Measurements from ENCODE around the gene PMEL. TPM values are rescaled to one million over a fixed set of nuclear protein-coding genes. Genes with fewer than 3 reads are reported as not detected.

Gene PMEL
- polyA plus RNA-seq, 2 donors = 0.63 to 0.75 TPM

- Histone ChIP-seq H3K4me1 (ENCODE audit: control insufficient read depth in 2 of 2, insufficient read depth in 2 of 2, low read length in 1 of 2) (peaks cover 6 to 17% of the 10 kb centered on the region in 2 donors), H3K4me3 (ENCODE audit: low read depth in 1 of 2, low read length in 2 of 2) (no peak overlapping the region), H3K27ac (ENCODE audit: low read depth in 2 of 2, low read length in 1 of 2) (peak overlapping the region; percentile 18 to 65), H3K27me3 (ENCODE audit: control insufficient read depth in 1 of 2, insufficient read depth in 2 of 2, low read length in 2 of 2) (no peaks in the 10 kb centered on the region), H3K36me3 (ENCODE audit: control insufficient read depth in 2 of 2, insufficient read depth in 2 of 2, low read length in 1 of 2) (peaks cover 18 to 26% of the 10 kb centered on the region in 2 donors), H3K9me3 (ENCODE audit: control insufficient read depth in 2 of 2, insufficient read depth in 1 of 2, low read depth in 1 of 2, low read length in 1 of 2) (no peaks in the 10 kb centered on the region)
- 67 to 72% methylated on average over 6 of the region's 6 CpGs for WGBS, 2 donors
Observed at GRCh38 chr12:55955800-55956508, 9.9 kb downstream of the PMEL start.

- H3K36me3 ChIP-seq (ENCODE audit: control insufficient read depth in 2 of 2, insufficient read depth in 2 of 2, low read length in 1 of 2) = peaks cover 18 to 26% of the 10 kb centered on the region in 2 donors
- H3K4me1 ChIP-seq (ENCODE audit: control insufficient read depth in 2 of 2, insufficient read depth in 2 of 2, low read length in 1 of 2) = peaks cover 6 to 17% of the 10 kb centered on the region in 2 donors
- 79 to 83% methylated on average over 4 of the region's 4 CpGs for WGBS, 2 donors
- no peak overlapping the region for H3K4me3 ChIP-seq (ENCODE audit: low read depth in 1 of 2, low read length in 2 of 2)
- no peaks in the 10 kb centered on the region for H3K27me3 ChIP-seq (ENCODE audit: control insufficient read depth in 1 of 2, insufficient read depth in 2 of 2, low read length in 2 of 2)
- no peaks in the 10 kb centered on the region for H3K9me3 ChIP-seq (ENCODE audit: control insufficient read depth in 2 of 2, insufficient read depth in 1 of 2, low read depth in 1 of 2, low read length in 1 of 2)
- H3K27ac ChIP-seq (ENCODE audit: low read depth in 2 of 2, low read length in 1 of 2) = peak overlapping the region; percentile 18 to 65
Observed at GRCh38 chr12:55955344-55955743, 10.5 kb downstream of the PMEL start.

GRCh38 chr12:55946553-55946952 lies 19.3 kb downstream of the PMEL start:
- WGBS, 2 donors = 72 to 81% methylated on average over 6 of the region's 6 CpGs
- H3K36me3 ChIP-seq (ENCODE audit: control insufficient read depth in 2 of 2, insufficient read depth in 2 of 2, low read length in 1 of 2) = peaks cover 0 to 21% of the 10 kb centered on the region in 2 donors

GRCh38 chr12:55942577-55943136 lies 23.2 kb downstream of the PMEL start:
- Histone ChIP-seq H3K27ac (ENCODE audit: low read depth in 2 of 2, low read length in 1 of 2) (peak overlapping the region in 1 of 2 donors; percentile 17), H3K36me3 (ENCODE audit: control insufficient read depth in 2 of 2, insufficient read depth in 2 of 2, low read length in 1 of 2) (peaks cover 0 to 31% of the 10 kb centered on the region in 2 donors), H3K9me3 (ENCODE audit: control insufficient read depth in 2 of 2, insufficient read depth in 1 of 2, low read depth in 1 of 2, low read length in 1 of 2) (no peaks in the 10 kb centered on the region), H3K4me1 (ENCODE audit: control insufficient read depth in 2 of 2, insufficient read depth in 2 of 2, low read length in 1 of 2) (peaks cover 4 to 9% of the 10 kb centered on the region in 2 donors), H3K27me3 (ENCODE audit: control insufficient read depth in 1 of 2, insufficient read depth in 2 of 2, low read length in 2 of 2) (no peaks in the 10 kb centered on the region), H3K4me3 (ENCODE audit: low read depth in 1 of 2, low read length in 2 of 2) (no peak overlapping the region)
- 93 to 100% methylated on average over 1 of the region's 1 CpG for WGBS, 2 donors

More at GRCh38 chr12:55946553-55946952, 19.3 kb downstream of the PMEL start:
- Histone ChIP-seq H3K4me3 (ENCODE audit: low read depth in 1 of 2, low read length in 2 of 2) (no peak overlapping the region), H3K27me3 (ENCODE audit: control insufficient read depth in 1 of 2, insufficient read depth in 2 of 2, low read length in 2 of 2) (no peaks in the 10 kb centered on the region), H3K27ac (ENCODE audit: low read depth in 2 of 2, low read length in 1 of 2) (no peak overlapping the region), H3K9me3 (ENCODE audit: control insufficient read depth in 2 of 2, insufficient read depth in 1 of 2, low read depth in 1 of 2, low read length in 1 of 2) (no peaks in the 10 kb centered on the region), H3K4me1 (ENCODE audit: control insufficient read depth in 2 of 2, insufficient read depth in 2 of 2, low read length in 1 of 2) (no peaks in the 10 kb centered on the region)

- Histone ChIP-seq H3K36me3 (ENCODE audit: control insufficient read depth in 2 of 2, insufficient read depth in 2 of 2, low read length in 1 of 2) (peaks cover 0 to 31% of the 10 kb centered on the region in 2 donors), H3K4me1 (ENCODE audit: control insufficient read depth in 2 of 2, insufficient read depth in 2 of 2, low read length in 1 of 2) (peaks cover 4 to 9% of the 10 kb centered on the region in 2 donors), H3K4me3 (ENCODE audit: low read depth in 1 of 2, low read length in 2 of 2) (no peak overlapping the region), H3K27me3 (ENCODE audit: control insufficient read depth in 1 of 2, insufficient read depth in 2 of 2, low read length in 2 of 2) (no peaks in the 10 kb centered on the region), H3K9me3 (ENCODE audit: control insufficient read depth in 2 of 2, insufficient read depth in 1 of 2, low read depth in 1 of 2, low read length in 1 of 2) (no peaks in the 10 kb centered on the region), H3K27ac (ENCODE audit: low read depth in 2 of 2, low read length in 1 of 2) (no peak overlapping the region)
- 75 to 79% methylated on average over 4 of the region's 4 CpGs for WGBS, 2 donors
Observed at GRCh38 chr12:55942055-55942454, 23.8 kb downstream of the PMEL start.

- Histone ChIP-seq H3K36me3 (ENCODE audit: control insufficient read depth in 2 of 2, insufficient read depth in 2 of 2, low read length in 1 of 2) (peaks cover 0 to 34% of the 10 kb centered on the region in 2 donors), H3K4me3 (ENCODE audit: low read depth in 1 of 2, low read length in 2 of 2) (no peak overlapping the region), H3K4me1 (ENCODE audit: control insufficient read depth in 2 of 2, insufficient read depth in 2 of 2, low read length in 1 of 2) (peaks cover 4 to 11% of the 10 kb centered on the region in 2 donors), H3K27me3 (ENCODE audit: control insufficient read depth in 1 of 2, insufficient read depth in 2 of 2, low read length in 2 of 2) (no peaks in the 10 kb centered on the region), H3K27ac (ENCODE audit: low read depth in 2 of 2, low read length in 1 of 2) (peak overlapping the region; percentile 77 to 91), H3K9me3 (ENCODE audit: control insufficient read depth in 2 of 2, insufficient read depth in 1 of 2, low read depth in 1 of 2, low read length in 1 of 2) (no peaks in the 10 kb centered on the region)
- WGBS, 2 donors = 15 to 16% methylated on average over 18 of the region's 18 CpGs
Observed at GRCh38 chr12:55940065-55940732, 25.6 kb downstream of the PMEL start.

GRCh38 chr12:55938826-55939501 lies 26.9 kb downstream of the PMEL start:
- 63 to 75% methylated on average over 8 of the region's 8 CpGs for WGBS, 2 donors
- H3K27ac ChIP-seq (ENCODE audit: low read depth in 2 of 2, low read length in 1 of 2) = peak overlapping the region; percentile 77 to 91
- H3K36me3 ChIP-seq (ENCODE audit: control insufficient read depth in 2 of 2, insufficient read depth in 2 of 2, low read length in 1 of 2) = peaks cover 0 to 31% of the 10 kb centered on the region in 2 donors
- no peaks in the 10 kb centered on the region for H3K27me3 ChIP-seq (ENCODE audit: control insufficient read depth in 1 of 2, insufficient read depth in 2 of 2, low read length in 2 of 2)
- no peak overlapping the region for H3K4me3 ChIP-seq (ENCODE audit: low read depth in 1 of 2, low read length in 2 of 2)
- no peaks in the 10 kb centered on the region for H3K9me3 ChIP-seq (ENCODE audit: control insufficient read depth in 2 of 2, insufficient read depth in 1 of 2, low read depth in 1 of 2, low read length in 1 of 2)
- peaks cover 4 to 14% of the 10 kb centered on the region in 2 donors for H3K4me1 ChIP-seq (ENCODE audit: control insufficient read depth in 2 of 2, insufficient read depth in 2 of 2, low read length in 1 of 2)

- Histone ChIP-seq H3K4me3 (ENCODE audit: low read depth in 1 of 2, low read length in 2 of 2) (no peak overlapping the region), H3K4me1 (ENCODE audit: control insufficient read depth in 2 of 2, insufficient read depth in 2 of 2, low read length in 1 of 2) (peaks cover 4 to 14% of the 10 kb centered on the region in 2 donors), H3K36me3 (ENCODE audit: control insufficient read depth in 2 of 2, insufficient read depth in 2 of 2, low read length in 1 of 2) (peaks cover 0 to 29% of the 10 kb centered on the region in 2 donors), H3K9me3 (ENCODE audit: control insufficient read depth in 2 of 2, insufficient read depth in 1 of 2, low read depth in 1 of 2, low read length in 1 of 2) (no peaks in the 10 kb centered on the region), H3K27me3 (ENCODE audit: control insufficient read depth in 1 of 2, insufficient read depth in 2 of 2, low read length in 2 of 2) (no peaks in the 10 kb centered on the region), H3K27ac (ENCODE audit: low read depth in 2 of 2, low read length in 1 of 2) (peak overlapping the region; percentile 77 to 91)
- 64 to 81% methylated on average over 2 of the region's 2 CpGs for WGBS, 2 donors
Observed at GRCh38 chr12:55937981-55938380, 27.9 kb downstream of the PMEL start.

- WGBS, 2 donors = 57 to 61% methylated on average over 26 of the region's 26 CpGs
- Histone ChIP-seq H3K27me3 (ENCODE audit: control insufficient read depth in 1 of 2, insufficient read depth in 2 of 2, low read length in 2 of 2) (no peaks in the 10 kb centered on the region), H3K9me3 (ENCODE audit: control insufficient read depth in 2 of 2, insufficient read depth in 1 of 2, low read depth in 1 of 2, low read length in 1 of 2) (no peaks in the 10 kb centered on the region), H3K27ac (ENCODE audit: low read depth in 2 of 2, low read length in 1 of 2) (peak overlapping the region; percentile 45), H3K36me3 (ENCODE audit: control insufficient read depth in 2 of 2, insufficient read depth in 2 of 2, low read length in 1 of 2) (peaks cover 0 to 13% of the 10 kb centered on the region in 2 donors), H3K4me1 (ENCODE audit: control insufficient read depth in 2 of 2, insufficient read depth in 2 of 2, low read length in 1 of 2) (peaks cover 4 to 14% of the 10 kb centered on the region in 2 donors), H3K4me3 (ENCODE audit: low read depth in 1 of 2, low read length in 2 of 2) (peak overlapping the region in 1 of 2 donors; percentile 14)
Observed at GRCh38 chr12:55935738-55936151, 30.1 kb downstream of the PMEL start.

Data from esophagus (tissue), 2 donors.